PC-9 (cell line): ENCODE data around the gene RPTOR. TPM values are rescaled to one million over a fixed set of nuclear protein-coding genes. Genes with fewer than 3 reads are reported as not detected.
A peak's percentile ranks its signal among the peaks of the same experiment; 100 is the strongest.

Source experiments
- BruUV-seq: library from RNA; stranded (reverse); fragments of 400-500 nt; replicated peaks from 2 replicates; lab custom pipeline; 2021; lab: Mats Ljungman, UMichigan
- CTCF ChIA-PET: fragments of 300-600 bp; sonication (Branson Sonifier 250); formaldehyde crosslinking; loops from one replicate; lab custom pipeline; 2022; ENCODE audit warnings: antibody characterized with exemption; lab: Charles Lee
- POLR2A ChIA-PET: fragments of 300-600 bp; sonication (Branson Sonifier 250); formaldehyde crosslinking; loops from one replicate; lab custom pipeline; 2022; ENCODE audit warnings: antibody characterized with exemption; ENCODE audit not compliant: unreplicated experiment; lab: Charles Lee
- DNase-seq, 2 experiments: peaks; one replicate each; pipeline versions ENCODE4 v3.0.0 to v3.0.0-alpha.2; 2015 to 2022; ENCODE audit warnings: mixed read lengths in 1 of 2
- H2AFZ ChIP-seq: fragments of 200-600 bp; sonication (generic); 2 replicates; pipeline ENCODE4 v1.8.1; 2017; ENCODE audit warnings: antibody characterized with exemption
- H3F3A ChIP-seq: fragments of 200-600 bp; sonication (generic); 2 replicates; pipeline ENCODE4 v1.8.1; 2017; ENCODE audit warnings: antibody characterized with exemption, mild to moderate bottlenecking, low read depth; ENCODE audit not compliant: insufficient read depth
- H3K27ac ChIP-seq: fragments of 200-600 bp; sonication (generic); 2 replicates; pipeline ENCODE4 v1.6.1; 2016; ENCODE audit warnings: mixed run types
- H3K27me3 ChIP-seq: fragments of 200-600 bp; sonication (generic); 2 replicates; pipeline ENCODE4 v1.6.1; 2016; ENCODE audit warnings: low read depth, mixed run types; ENCODE audit not compliant: insufficient read depth
- H3K36me3 ChIP-seq: fragments of 200-600 bp; sonication (generic); 2 replicates; pipeline ENCODE4 v1.6.1; 2016; ENCODE audit warnings: low read depth, mixed run types
- H3K4me1 ChIP-seq: fragments of 200-600 bp; sonication (generic); replicated peaks from 2 replicates; pipeline ENCODE4 v1.6.1; 2016; ENCODE audit warnings: mixed run types; ENCODE audit not compliant: insufficient read depth
- H3K4me2 ChIP-seq: fragments of 200-600 bp; sonication (generic); 2 replicates; pipeline ENCODE4 v1.6.1; 2017; ENCODE audit warnings: mixed run types
- H3K4me3 ChIP-seq: fragments of 200-600 bp; sonication (generic); 2 replicates; pipeline ENCODE4 v1.6.1; 2016; ENCODE audit warnings: mixed run types
- H3K79me2 ChIP-seq: fragments of 200-600 bp; sonication (generic); 2 replicates; pipeline ENCODE4 v1.6.1; 2017; ENCODE audit warnings: low read depth, mixed run types
- H3K9me2 ChIP-seq: fragments of 200-600 bp; sonication (generic); 2 replicates; pipeline ENCODE4 v1.8.1; 2017; ENCODE audit warnings: mild to moderate bottlenecking; ENCODE audit not compliant: insufficient read depth
- H3K9me3 ChIP-seq: fragments of 200-600 bp; sonication (generic); 2 replicates; pipeline ENCODE4 v1.8.1; 2016; ENCODE audit warnings: low read depth; ENCODE audit not compliant: insufficient read depth
- H4K20me1 ChIP-seq: fragments of 200-600 bp; sonication (generic); 2 replicates; pipeline ENCODE4 v1.8.1; 2017; ENCODE audit not compliant: insufficient read depth
- EZH2 ChIP-seq: fragments of 200-600 bp; sonication (generic); IDR thresholded peaks from 2 replicates; pipeline ENCODE4 v1.8.0; 2017; ENCODE audit warnings: antibody characterized with exemption, low read depth
- intact Hi-C: fragments of 100-400 bp; cut with micrococcal nuclease; formaldehyde crosslinking; loops from one replicate; pipeline ENCODE4 v1.10.0; 2022; ENCODE audit not compliant: unreplicated experiment
- total RNA-seq: library from RNA; stranded (reverse); gene quantifications from 2 replicates; pipeline ENCODE4 v1.2.3, GENCODE V29; 2021
- TF ChIP-seq, protein P1 (sequence below): fragments of 200-600 bp; sonication (generic); conservative IDR thresholded peaks from 2 replicates; pipeline ENCODE4 v1.6.1; 2017; ENCODE audit warnings: mixed run types, antibody characterized with exemption, mild to moderate bottlenecking, moderate library complexity

RPTOR gene
- total RNA-seq, 1 experiment from 2014 or later = 50.8 TPM

DNA sequence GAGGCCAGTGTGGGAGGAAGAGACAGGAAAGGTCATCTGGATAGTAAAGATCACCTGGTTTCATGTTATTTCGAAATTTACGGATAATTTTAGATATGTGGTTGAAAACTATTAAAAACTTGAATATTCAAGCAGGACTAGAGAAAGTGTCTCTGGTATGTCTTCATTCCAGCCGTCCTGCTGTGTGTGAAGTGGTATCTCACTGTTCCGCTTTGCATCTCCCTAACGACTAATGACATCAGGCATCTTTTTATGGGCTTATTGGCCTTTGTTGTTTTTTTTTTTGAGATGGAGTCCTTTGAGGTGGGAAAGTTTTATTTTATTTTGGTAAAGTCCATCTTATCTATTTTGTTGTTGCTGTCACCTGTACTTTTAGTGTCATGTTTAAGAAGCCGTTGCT lies 232.6 kb downstream of the RPTOR start:
- no TSS peak for BruUV-seq
- POLR2A ChIA-PET = interaction anchor here (0.6 kb wide), 1 partner anchor 362 kb away, joined by 6 read pairs; no protein-coding TSS in a partner anchor
- intact Hi-C loops = no loop called here

DNA sequence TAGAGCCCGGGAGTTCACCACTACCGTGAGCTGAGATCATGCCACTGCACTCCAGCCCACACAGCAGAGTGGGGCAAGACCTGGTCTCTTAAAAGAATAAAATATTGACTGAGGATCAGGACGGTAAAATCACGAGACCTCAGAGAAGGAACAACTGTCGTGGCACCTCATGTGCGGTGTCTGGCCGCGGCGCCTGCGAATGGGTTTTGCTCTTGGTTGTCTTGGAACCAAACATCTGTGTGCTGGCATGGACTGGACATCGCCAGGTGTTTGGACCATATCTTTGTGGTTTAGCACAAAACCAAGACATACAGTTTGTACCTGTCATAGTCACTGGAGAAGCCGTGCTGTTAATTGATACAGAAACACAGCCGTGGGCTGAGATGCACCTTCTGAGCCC lies 234.1 kb downstream of the RPTOR start:
- no peak overlapping the region for H2AFZ ChIP-seq
- no peaks in the 10 kb centered on the region for H4K20me1 ChIP-seq
- no peaks in the 10 kb centered on the region for H3K36me3 ChIP-seq
- DNase-seq = no peak
- ChIA-PET POLR2A (no interaction called here), CTCF (no interaction called here)
- no peak overlapping the region for H3K27ac ChIP-seq
- no peaks in the 10 kb centered on the region for H3K9me3 ChIP-seq
- H3K4me2 ChIP-seq = no peak overlapping the region
- TF ChIP-seq, protein P1, sequence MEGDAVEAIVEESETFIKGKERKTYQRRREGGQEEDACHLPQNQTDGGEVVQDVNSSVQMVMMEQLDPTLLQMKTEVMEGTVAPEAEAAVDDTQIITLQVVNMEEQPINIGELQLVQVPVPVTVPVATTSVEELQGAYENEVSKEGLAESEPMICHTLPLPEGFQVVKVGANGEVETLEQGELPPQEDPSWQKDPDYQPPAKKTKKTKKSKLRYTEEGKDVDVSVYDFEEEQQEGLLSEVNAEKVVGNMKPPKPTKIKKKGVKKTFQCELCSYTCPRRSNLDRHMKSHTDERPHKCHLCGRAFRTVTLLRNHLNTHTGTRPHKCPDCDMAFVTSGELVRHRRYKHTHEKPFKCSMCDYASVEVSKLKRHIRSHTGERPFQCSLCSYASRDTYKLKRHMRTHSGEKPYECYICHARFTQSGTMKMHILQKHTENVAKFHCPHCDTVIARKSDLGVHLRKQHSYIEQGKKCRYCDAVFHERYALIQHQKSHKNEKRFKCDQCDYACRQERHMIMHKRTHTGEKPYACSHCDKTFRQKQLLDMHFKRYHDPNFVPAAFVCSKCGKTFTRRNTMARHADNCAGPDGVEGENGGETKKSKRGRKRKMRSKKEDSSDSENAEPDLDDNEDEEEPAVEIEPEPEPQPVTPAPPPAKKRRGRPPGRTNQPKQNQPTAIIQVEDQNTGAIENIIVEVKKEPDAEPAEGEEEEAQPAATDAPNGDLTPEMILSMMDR = no peak
- no peak for TF ChIP-seq EZH2
- no peaks in the 10 kb centered on the region for H3K27me3 ChIP-seq
- H3K9me2 ChIP-seq = no peaks in the 10 kb centered on the region
- H3K4me1 ChIP-seq = peaks cover 17% of the 10 kb centered on the region
- no peaks in the 10 kb centered on the region for H3K79me2 ChIP-seq
- H3K4me3 ChIP-seq = no peak overlapping the region
- peaks cover 17% of the 10 kb centered on the region for H3F3A ChIP-seq
- no TSS peak for BruUV-seq
- intact Hi-C loops = no loop called here

More for the DNA sequence above, 232.6 kb downstream of the RPTOR start:
- peaks cover 17% of the 10 kb centered on the region for H3F3A ChIP-seq
- no peak overlapping the region for H2AFZ ChIP-seq
- DNase-seq = no peak
- H3K27me3 ChIP-seq = no peaks in the 10 kb centered on the region
- CTCF ChIA-PET = no interaction called here
- peaks cover 17% of the 10 kb centered on the region for H3K4me1 ChIP-seq
- no peaks in the 10 kb centered on the region for H3K79me2 ChIP-seq
- no peaks in the 10 kb centered on the region for H3K9me2 ChIP-seq
- no peaks in the 10 kb centered on the region for H3K9me3 ChIP-seq
- no peak overlapping the region for H3K4me3 ChIP-seq
- H3K4me2 ChIP-seq = no peak overlapping the region
- no peaks in the 10 kb centered on the region for H3K36me3 ChIP-seq
- no peaks in the 10 kb centered on the region for H4K20me1 ChIP-seq
- TF ChIP-seq, protein P1 = no peak
- TF ChIP-seq EZH2 = no peak
- peak overlapping the region; percentile 19; the same call in 1 of the 2 replicates for H3K27ac ChIP-seq

DNA sequence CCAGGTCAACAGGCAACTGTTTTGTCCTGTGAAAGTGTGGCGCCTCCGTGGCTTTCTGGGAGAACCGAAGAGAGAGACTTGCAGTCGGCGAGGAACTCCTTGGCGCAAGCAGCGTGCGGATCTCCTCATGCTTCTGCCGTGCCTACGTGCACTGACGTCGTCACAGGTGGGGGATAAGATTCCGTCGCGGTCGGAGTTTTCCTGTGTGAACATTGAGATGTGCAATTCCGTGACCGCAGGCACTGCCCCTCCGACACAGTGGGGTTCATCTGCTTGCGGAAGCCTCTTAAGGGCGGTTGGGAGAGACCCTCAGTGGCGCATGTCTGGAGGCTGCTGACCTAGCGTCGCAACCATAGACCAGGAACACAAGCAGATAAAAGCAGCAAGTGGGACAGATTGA lies 234.7 kb downstream of the RPTOR start:
- H3K4me2 ChIP-seq = no peak overlapping the region
- no TSS peak for BruUV-seq
- no peak overlapping the region for H3K27ac ChIP-seq
- no peak overlapping the region for H2AFZ ChIP-seq
- H3K9me3 ChIP-seq = no peaks in the 10 kb centered on the region
- POLR2A ChIA-PET = no interaction called here
- H3F3A ChIP-seq = peaks cover 17% of the 10 kb centered on the region
- H4K20me1 ChIP-seq = no peaks in the 10 kb centered on the region
- H3K4me1 ChIP-seq = peaks cover 17% of the 10 kb centered on the region
- H3K4me3 ChIP-seq = no peak overlapping the region
- H3K9me2 ChIP-seq = no peaks in the 10 kb centered on the region
- no peaks in the 10 kb centered on the region for H3K79me2 ChIP-seq
- no peaks in the 10 kb centered on the region for H3K27me3 ChIP-seq
- CTCF ChIA-PET = no interaction called here
- intact Hi-C loops = no loop called here
- no peak for TF ChIP-seq EZH2
- TF ChIP-seq, protein P1 = no peak
- no peaks in the 10 kb centered on the region for H3K36me3 ChIP-seq
- no peak for DNase-seq
